HepG2 (cell line): ENCODE measurements around the gene MED12L. TPM values are rescaled to one million over a fixed set of nuclear protein-coding genes. Genes with fewer than 3 reads are reported as not detected.

Source experiments
- ARHGAP35 ChIP-seq: sonication (generic); formaldehyde crosslinking; IDR thresholded peaks from 2 replicates; pipeline ENCODE4 v1.9.0; 2022; ENCODE audit warnings: mild to moderate bottlenecking, inconsistent platforms, moderate library complexity, missing genetic modification reagents, borderline replicate concordance
- HMGXB3 ChIP-seq: sonication (generic); formaldehyde crosslinking; IDR thresholded peaks from 2 replicates; pipeline ENCODE4 v1.4.0; 2020; ENCODE audit warnings: missing genetic modification reagents, borderline replicate concordance
- JUND ChIP-seq: sonication (generic); formaldehyde crosslinking; IDR thresholded peaks from 2 replicates; pipeline ENCODE4 v1.8.0; 2022; ENCODE audit warnings: mild to moderate bottlenecking, missing genetic modification reagents
- NFATC3 ChIP-seq: sonication (generic); formaldehyde crosslinking; IDR thresholded peaks from 2 replicates; pipeline ENCODE4 v1.5.1; 2020; ENCODE audit warnings: mild to moderate bottlenecking, missing genetic modification reagents
- NR2F1 ChIP-seq, 2 experiments: fragments of 450-650 bp in 1 of 2; formaldehyde crosslinking in 1 of 2; IDR thresholded peaks; 2 replicates each; pipeline versions ENCODE4 v1.5.0 to v1.6.1; 2016 to 2020; ENCODE audit warnings: mild to moderate bottlenecking in 1 of 2, missing compliant biosample characterization in 1 of 2, missing genetic modification reagents in 1 of 2, moderate library complexity in 1 of 2
- PHF20 ChIP-seq: sonication (generic); formaldehyde crosslinking; IDR thresholded peaks from 2 replicates; pipeline ENCODE4 v1.5.0; 2020; ENCODE audit warnings: mild to moderate bottlenecking, missing genetic modification reagents
- SALL1 ChIP-seq: sonication (generic); formaldehyde crosslinking; IDR thresholded peaks from 2 replicates; pipeline ENCODE4 v1.8.0; 2022; ENCODE audit warnings: mild to moderate bottlenecking, missing genetic modification reagents
- SNRNP70 ChIP-seq: fragments of 200-400 bp; formaldehyde crosslinking; IDR thresholded peaks from 2 replicates; pipeline ENCODE4 v1.6.1; 2017; ENCODE audit warnings: mild to moderate bottlenecking, low read depth, low read length, moderate library complexity
- STAG1 ChIP-seq: sonication (generic); formaldehyde crosslinking; IDR thresholded peaks from 2 replicates; pipeline ENCODE4 v1.4.0; 2020; ENCODE audit warnings: missing genetic modification reagents
- TAF15 ChIP-seq: fragments of 200-400 bp; formaldehyde crosslinking; IDR thresholded peaks from one replicate; pipeline ENCODE4 v1.6.1; 2018; ENCODE audit warnings: mild to moderate bottlenecking, low read depth, low read length; ENCODE audit not compliant: poor library complexity, severe bottlenecking
- ZNF17 ChIP-seq: sonication (generic); formaldehyde crosslinking; IDR thresholded peaks from 2 replicates; pipeline ENCODE4 v1.5.0; 2020; ENCODE audit warnings: mild to moderate bottlenecking, missing genetic modification reagents
- ZNF543 ChIP-seq: sonication (generic); formaldehyde crosslinking; IDR thresholded peaks from 2 replicates; pipeline ENCODE4 v1.4.0; 2020; ENCODE audit warnings: mild to moderate bottlenecking, missing genetic modification reagents
- ZNF552 ChIP-seq: sonication (generic); formaldehyde crosslinking; IDR thresholded peaks from 2 replicates; pipeline ENCODE4 v1.9.0; 2022; ENCODE audit warnings: missing genetic modification reagents, mild to moderate bottlenecking, borderline replicate concordance
- ZNF589 ChIP-seq: sonication (generic); formaldehyde crosslinking; conservative IDR thresholded peaks from 2 replicates; pipeline ENCODE4 v1.8.0; 2022; ENCODE audit warnings: mild to moderate bottlenecking, moderate library complexity, missing genetic modification reagents
- polyA plus RNA-seq, 8 experiments: library from polyadenylated mRNA; depleted of rRNA in 3 of 8; stranded (reverse) in 7 of 8; unstranded in 1 of 8; fragments of >200 nt; fragmentation: Illumina TruSeq in 4 of 8; extraction: Trizol in 4 of 8; gene quantifications; 2 replicates each; pipeline versions ENCODE4 v1.2.1 to v1.2.3, GENCODE V29; 2011 to 2016; ENCODE audit warnings: low read depth in 4 of 8, missing spikeins in 1 of 8, mixed read lengths in 1 of 8; ENCODE audit not compliant: insufficient read depth in 1 of 8
- total RNA-seq, 5 experiments: library from RNA; depleted of rRNA; stranded (reverse); fragments of >200 nt; fragmentation: Illumina TruSeq; extraction: Trizol; gene quantifications; 2 replicates each; pipeline ENCODE4 v1.2.3, GENCODE V29; 2016; ENCODE audit warnings: low read depth in 1 of 5
- TF ChIP-seq, protein P1 (sequence below): sonication (generic); formaldehyde crosslinking; IDR thresholded peaks from 2 replicates; pipeline ENCODE4 v1.5.0; 2020; ENCODE audit warnings: missing genetic modification reagents
- TF ChIP-seq, protein P2 (sequence below): IDR thresholded peaks from 2 replicates; pipeline ENCODE4 v1.6.1; 2012; ENCODE audit warnings: low read depth, low read length, improper control_type of control experiment
- TF ChIP-seq, protein P3 (sequence below): sonication (generic); formaldehyde crosslinking; IDR thresholded peaks from 2 replicates; pipeline ENCODE4 v1.5.1; 2020; ENCODE audit warnings: missing genetic modification reagents, mild to moderate bottlenecking, borderline replicate concordance
- TF ChIP-seq, protein P4 (sequence below): sonication (generic); formaldehyde crosslinking; IDR thresholded peaks from 2 replicates; pipeline ENCODE4 v1.5.0; 2020; ENCODE audit warnings: mild to moderate bottlenecking, missing genetic modification reagents

MED12L gene
- total and polyA plus RNA-seq, 2 of the 13 experiments (the other 11 are each of a cell fraction or from before 2014, with no cell fraction given), result 0.07 to 0.64 TPM

- TF ChIP-seq, protein P1, sequence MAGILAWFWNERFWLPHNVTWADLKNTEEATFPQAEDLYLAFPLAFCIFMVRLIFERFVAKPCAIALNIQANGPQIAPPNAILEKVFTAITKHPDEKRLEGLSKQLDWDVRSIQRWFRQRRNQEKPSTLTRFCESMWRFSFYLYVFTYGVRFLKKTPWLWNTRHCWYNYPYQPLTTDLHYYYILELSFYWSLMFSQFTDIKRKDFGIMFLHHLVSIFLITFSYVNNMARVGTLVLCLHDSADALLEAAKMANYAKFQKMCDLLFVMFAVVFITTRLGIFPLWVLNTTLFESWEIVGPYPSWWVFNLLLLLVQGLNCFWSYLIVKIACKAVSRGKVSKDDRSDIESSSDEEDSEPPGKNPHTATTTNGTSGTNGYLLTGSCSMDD (CRISPR knock-in tag), result no peak
- no peak for TF ChIP-seq HMGXB3 (CRISPR knock-in tag)
- TF ChIP-seq TAF15, result no peak
- TF ChIP-seq ZNF543 (CRISPR knock-in tag), result no peak
- no peak for TF ChIP-seq ARHGAP35 (CRISPR knock-in tag)
- TF ChIP-seq JUND (CRISPR knock-in tag), result peak; percentile 71; the same call in 1 of the 2 replicates
- TF ChIP-seq SALL1 (CRISPR knock-in tag), result peak; percentile 98
- TF ChIP-seq, protein P2, sequence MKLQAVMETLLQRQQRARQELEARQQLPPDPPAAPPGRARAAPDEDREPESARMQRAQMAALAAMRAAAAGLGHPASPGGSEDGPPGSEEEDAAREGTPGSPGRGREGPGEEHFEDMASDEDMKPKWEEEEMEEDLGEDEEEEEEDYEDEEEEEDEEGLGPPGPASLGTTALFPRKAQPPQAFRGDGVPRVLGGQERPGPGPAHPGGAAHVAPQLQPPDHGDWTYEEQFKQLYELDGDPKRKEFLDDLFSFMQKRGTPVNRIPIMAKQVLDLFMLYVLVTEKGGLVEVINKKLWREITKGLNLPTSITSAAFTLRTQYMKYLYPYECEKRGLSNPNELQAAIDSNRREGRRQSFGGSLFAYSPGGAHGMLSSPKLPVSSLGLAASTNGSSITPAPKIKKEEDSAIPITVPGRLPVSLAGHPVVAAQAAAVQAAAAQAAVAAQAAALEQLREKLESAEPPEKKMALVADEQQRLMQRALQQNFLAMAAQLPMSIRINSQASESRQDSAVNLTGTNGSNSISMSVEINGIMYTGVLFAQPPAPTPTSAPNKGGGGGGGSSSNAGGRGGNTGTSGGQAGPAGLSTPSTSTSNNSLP, result peak; percentile 66
- TF ChIP-seq, protein P3, sequence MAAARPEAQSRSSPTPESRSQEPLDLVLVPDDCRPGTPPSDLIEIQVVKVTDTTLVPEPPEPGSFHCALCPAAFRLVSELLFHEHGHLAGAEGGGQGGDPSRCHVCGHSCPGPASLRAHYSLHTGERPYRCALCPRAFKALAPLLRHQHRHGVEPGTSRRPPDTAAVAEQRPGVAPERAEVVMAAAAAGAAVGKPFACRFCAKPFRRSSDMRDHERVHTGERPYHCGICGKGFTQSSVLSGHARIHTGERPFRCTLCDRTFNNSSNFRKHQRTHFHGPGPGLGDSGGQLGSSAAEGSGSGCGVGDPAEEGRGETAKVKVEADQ (CRISPR knock-in tag), result no peak
- no peak for TF ChIP-seq STAG1 (CRISPR knock-in tag)
- TF ChIP-seq ZNF17, result no peak
- TF ChIP-seq ZNF552 (CRISPR knock-in tag), result no peak
- TF ChIP-seq ZNF589, result no peak
- no peak for TF ChIP-seq SNRNP70
- TF ChIP-seq, protein P4, sequence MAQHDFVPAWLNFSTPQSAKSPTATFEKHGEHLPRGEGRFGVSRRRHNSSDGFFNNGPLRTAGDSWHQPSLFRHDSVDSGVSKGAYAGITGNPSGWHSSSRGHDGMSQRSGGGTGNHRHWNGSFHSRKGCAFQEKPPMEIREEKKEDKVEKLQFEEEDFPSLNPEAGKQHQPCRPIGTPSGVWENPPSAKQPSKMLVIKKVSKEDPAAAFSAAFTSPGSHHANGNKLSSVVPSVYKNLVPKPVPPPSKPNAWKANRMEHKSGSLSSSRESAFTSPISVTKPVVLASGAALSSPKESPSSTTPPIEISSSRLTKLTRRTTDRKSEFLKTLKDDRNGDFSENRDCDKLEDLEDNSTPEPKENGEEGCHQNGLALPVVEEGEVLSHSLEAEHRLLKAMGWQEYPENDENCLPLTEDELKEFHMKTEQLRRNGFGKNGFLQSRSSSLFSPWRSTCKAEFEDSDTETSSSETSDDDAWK (CRISPR knock-in tag), result no peak
- no peak for TF ChIP-seq PHF20 (CRISPR knock-in tag)
- TF ChIP-seq NFATC3 (CRISPR knock-in tag), result no peak
- peak; percentile 77 to 91 for TF ChIP-seq NR2F1 (CRISPR knock-in tag; IDR thresholded peaks at IDR 0.05)
Measured at GRCh38 chr3:151197981-151198767, 112.7 kb downstream of the MED12L start (continued).
